SU-DHL-6 (cell line): ENCODE results near the gene PLK2.

Experiments
- EZH2phosphoT487 ChIP-seq: fragments of 200-600 bp; sonication (generic), shearing (Covaris generic); conservative IDR thresholded peaks from 2 replicates; pipeline ENCODE4 v1.6.1; 2018; ENCODE audit warnings: mild to moderate bottlenecking, antibody characterized with exemption, low read length, moderate library complexity, mixed read lengths
- TF ChIP-seq, protein P1 (sequence below): fragments of 200-600 bp; sonication (generic); IDR thresholded peaks from one replicate; pipeline ENCODE4 v1.5.1; 2017; ENCODE audit warnings: antibody characterized with exemption, mild to moderate bottlenecking, low read length, moderate library complexity; ENCODE audit not compliant: insufficient read depth, poor library complexity, severe bottlenecking

DNA sequence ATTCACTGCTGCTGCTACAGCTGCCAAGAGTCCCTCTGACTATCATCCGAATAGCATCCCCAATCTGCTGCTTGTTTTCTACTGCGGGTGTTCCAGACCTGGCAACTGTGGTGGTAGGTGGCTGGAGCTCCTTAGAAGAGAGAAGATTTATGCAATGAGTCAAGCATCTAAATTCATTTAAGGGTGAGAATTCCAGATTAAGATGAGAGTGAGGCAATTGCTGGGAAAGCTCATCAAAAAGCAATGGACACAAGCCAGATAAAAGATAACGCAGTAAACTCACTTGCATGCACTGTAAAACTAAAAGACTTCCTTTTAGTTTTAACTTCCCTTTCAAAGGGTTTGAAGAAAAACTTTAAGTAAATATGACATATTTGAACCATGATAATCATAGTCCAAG lies 3.9 kb downstream of the PLK2 start:
- TF ChIP-seq, protein P1, sequence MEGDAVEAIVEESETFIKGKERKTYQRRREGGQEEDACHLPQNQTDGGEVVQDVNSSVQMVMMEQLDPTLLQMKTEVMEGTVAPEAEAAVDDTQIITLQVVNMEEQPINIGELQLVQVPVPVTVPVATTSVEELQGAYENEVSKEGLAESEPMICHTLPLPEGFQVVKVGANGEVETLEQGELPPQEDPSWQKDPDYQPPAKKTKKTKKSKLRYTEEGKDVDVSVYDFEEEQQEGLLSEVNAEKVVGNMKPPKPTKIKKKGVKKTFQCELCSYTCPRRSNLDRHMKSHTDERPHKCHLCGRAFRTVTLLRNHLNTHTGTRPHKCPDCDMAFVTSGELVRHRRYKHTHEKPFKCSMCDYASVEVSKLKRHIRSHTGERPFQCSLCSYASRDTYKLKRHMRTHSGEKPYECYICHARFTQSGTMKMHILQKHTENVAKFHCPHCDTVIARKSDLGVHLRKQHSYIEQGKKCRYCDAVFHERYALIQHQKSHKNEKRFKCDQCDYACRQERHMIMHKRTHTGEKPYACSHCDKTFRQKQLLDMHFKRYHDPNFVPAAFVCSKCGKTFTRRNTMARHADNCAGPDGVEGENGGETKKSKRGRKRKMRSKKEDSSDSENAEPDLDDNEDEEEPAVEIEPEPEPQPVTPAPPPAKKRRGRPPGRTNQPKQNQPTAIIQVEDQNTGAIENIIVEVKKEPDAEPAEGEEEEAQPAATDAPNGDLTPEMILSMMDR = no peak
- no peak for TF ChIP-seq EZH2phosphoT487
